CD4-positive, alpha-beta T cell treated with Interferon gamma for 1 hour (primary cell): ENCODE measurements around the gene HSP90AA1.
"Not testable (repeated sequence)": the region's sequence is repeated elsewhere in the genome, so short reads cannot be mapped to it uniquely, and the experiment has no call there.

Experiments used
- DNase-seq: peaks from one replicate; pipeline ENCODE4 v3.0.0-alpha.2; 2020

The HSP90AA1 gene

DNA sequence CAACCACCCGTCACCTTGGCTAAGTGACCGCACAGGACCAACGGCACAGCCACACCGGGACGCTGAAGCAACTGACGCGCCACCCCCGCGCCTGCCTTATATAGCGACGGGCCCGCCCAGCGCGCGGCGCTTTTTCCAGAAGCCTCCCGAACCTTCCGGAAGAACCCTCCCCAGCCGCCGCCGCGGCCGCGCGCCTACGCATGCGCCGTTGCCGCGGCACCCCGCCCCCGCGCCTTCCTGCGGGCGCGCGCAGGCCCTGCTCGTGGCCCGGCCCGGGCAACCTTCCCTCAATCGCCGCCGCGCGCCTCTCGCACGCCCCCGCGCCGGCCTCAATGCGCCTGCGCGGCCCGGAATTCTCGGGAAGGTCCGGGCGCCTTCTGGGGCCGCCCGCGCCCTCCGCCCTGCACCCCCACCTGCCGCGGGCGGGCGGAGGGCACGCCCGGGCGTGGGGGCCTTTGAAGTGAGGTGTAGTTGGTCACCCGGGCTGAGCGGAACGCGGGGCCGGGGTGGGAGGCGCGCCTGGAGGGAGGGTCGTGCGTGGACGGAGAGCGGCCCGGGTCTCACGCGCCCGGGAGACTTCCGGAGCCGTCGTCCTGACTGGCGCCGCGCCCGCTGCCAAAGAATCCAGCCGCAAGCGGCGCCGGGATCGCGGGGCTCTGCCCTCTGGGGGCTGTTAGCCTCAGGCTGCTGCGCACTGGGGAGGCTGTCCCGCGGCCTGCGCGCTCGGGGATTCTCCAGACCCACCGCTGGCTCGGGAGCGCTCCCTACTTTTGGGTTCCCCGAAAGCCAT, at the start of gene HSP90AA1:
Gene HSP90AA1 (minus strand): TSS at position 73 of the 790 bp plus-strand sequence. CDS start 666 bp downstream, outside the sequence.
- peak; percentile 95 for DNase-seq

DNA sequence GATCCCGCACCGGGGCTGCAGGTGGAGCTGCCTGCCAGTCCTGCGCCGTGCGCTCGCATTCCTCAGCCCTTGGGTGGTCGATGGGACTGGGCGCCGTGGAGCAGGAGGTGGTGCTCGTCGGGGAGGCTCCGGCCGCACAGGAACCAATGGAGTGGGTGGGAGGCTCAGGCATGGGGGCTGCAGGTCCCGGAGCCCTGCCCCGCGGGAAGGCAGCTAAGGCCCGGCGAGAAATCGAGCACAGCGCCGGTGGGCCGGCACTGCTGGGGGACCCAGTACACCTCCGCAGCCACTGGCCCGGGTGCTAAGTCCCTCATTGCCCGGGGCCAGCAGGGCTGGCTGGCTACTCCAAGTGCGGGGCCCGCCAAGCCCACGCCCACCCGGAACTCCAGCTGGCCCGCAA, 48.6 kb upstream of the HSP90AA1 start:
- DNase-seq, result not testable (repeated sequence)

DNA sequence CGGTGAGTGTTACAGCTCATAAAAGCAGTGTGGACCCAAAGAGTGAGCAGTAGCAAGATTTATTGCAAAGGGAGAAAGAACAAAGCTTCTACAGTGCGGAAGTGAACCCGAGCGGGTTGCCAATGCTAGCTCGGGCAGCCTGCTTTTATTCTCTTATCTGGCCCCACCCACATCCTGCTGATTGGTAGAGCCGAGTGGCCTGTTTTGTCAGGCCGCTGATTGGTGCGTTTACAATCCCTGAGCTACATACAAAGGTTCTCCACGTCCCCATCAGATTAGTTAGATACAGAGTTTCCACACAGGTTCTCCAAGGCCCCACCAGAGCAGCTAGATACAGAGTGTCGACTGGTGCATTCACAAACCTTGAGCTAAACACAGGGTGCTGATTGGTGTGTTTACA, 47.9 kb upstream of the HSP90AA1 start:
- DNase-seq, result not testable (repeated sequence)

DNA sequence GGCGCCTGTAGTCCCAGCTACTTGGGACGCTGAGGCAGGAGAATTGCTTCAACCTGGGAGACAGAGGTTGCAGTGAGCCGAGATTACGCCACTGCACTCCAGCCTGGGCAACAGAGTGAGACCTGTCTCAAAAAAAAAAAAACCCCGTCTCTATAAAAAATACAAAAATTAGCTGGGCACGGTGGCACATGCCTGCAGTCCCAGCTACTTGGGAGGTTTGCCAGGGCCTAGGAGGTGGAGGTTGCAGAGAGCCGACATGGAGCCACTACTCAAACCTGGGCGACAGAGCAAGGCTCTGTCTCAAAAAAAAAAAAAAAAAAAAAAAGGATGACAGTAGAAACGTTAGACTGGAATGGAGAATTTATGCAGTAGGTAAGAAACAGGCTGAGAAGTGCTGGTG, 47.2 kb upstream of the HSP90AA1 start:
- DNase-seq, result not testable (repeated sequence)

DNA sequence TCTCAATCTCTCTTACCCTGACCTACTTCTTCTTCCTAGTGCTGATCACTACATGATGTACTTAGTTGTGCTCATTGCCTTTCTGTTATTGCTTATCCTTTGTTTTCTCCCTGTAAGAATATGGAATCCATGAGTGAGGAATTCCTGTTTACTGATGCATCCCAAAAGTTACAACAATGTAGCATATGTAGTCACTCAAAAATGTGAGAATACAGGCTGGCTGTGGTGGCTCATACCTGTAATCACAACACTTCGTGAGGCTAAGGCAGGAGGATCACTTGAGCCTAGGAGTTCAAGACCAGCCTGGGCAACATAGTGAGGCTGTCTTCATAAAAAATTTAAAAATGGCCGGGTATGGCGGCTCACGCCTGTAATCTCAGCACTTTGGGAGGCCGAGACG, 44.9 kb upstream of the HSP90AA1 start:
- no peak for DNase-seq

DNA sequence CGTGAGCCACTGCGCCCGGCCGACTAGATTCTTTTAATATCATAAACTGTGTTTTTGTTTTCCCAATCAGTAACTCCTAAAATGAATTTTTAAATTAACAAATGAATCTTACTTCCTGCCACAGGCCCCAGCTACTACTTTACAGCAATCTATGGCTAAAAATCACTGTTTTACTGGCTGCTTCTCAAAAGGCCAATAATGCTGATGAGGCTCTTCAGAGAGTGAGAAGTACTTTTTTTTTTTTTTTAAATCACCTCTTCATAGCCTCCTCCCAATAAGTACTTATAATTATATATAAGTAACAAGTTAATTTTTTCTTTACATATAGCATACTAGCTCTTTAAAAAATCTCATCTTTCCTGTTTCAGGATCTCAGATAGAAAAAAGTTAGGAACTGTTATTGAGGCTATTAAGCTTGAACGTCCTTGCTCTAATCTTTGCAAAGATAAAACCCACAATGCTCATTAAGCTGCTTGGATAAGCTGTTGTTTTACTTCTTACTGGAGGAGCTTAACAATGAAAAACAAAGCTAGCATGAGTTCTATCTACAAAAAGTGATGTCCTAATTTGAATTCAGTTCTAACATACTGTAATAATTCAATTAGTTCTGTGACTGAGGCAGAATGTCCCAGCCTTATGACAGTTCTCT, 40.1 kb upstream of the HSP90AA1 start:
- no peak for DNase-seq

DNA sequence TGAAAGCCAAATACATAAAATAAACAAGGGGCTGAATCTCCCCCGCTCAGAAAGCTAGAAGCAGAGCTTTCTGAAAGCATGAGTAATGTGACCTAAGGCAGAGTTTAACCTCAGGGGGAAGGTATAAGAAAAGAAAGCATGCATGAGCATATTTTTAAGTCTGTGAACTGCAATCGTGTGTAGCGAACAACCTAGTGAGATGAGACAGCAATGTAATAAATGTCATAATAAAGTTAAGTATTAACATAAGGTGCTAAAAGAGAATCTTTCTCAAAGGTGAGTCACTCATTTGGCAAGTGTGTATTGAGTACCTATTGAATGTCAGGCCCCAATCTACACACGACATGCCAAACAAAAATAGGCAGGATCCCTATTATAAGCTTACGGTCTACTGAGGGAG, 38.7 kb upstream of the HSP90AA1 start:
- no peak for DNase-seq

DNA sequence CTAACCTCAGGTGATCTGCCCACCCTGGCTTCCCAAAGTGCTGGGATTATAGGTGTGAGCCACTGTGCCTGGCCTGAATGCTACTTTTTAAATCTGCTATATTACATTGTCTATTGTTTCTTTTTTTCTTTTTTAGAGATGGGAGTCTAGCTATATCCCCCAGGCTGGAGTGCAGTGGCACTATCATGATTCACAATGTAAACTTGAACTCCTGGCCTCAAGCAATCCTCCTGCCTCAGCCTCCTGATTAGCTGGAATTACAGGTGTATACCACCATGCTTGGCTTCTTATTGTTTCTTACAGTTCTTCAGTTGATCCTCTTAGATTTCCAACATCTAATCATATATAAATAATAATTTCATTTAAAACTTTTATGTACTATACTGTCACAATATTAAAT, 37.6 kb upstream of the HSP90AA1 start:
- no peak for DNase-seq

DNA sequence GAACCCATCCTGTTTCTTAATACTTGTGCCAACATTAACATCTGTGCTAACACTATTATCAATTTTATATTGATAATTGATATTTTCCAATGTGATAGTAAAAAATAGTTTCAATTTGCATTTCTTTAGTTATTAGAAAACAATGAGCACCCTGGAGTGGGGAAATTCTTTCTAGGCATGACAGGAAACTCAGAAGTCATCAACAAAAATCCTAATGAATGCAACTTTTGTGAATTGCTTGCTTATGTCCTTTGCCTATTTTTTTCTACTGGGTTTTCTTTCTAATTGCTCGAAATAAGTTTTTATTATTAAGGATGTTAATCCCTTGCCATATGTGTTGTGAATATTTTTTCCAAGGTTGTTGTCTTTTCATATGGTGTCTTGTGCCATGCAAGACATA, 34.7 kb upstream of the HSP90AA1 start:
- no peak for DNase-seq

DNA sequence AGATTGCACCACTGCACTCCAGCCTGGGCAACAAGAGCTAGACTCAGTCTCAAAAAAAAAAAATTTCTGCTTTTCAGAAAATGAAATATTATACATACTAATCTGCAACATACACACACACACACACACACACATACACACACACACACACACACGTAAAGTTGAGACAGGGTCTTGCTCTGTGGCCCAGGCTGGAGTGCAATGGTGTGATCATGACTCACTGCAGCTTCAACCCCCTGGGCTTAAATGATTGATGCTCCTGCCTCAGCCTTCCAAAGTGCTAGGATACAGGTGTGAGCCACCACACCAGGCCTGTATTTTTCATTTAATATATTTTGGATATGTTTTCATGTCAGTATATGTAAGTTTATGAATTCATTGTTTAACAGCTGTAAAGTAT, 34.0 kb upstream of the HSP90AA1 start:
- DNase-seq, result no peak

DNA sequence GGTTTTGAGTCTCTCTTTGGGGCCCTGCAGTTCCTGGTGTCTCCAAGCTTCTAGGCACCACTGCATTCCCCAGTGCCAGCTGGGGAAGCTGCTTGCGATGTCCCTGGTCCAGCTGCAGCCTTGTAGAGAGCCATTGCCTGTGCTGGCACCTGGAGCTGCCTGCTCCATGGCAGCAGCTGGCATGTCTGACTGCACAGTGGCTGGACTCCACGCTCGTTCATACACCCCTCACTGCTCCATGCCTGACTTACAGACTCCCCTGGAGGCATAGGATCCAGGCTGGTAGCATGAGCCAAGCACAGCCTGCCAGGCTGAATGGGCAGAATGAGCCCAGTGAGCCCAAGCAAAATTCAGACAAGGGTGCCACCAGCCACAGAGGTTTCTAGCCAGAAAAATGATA, 31.0 kb upstream of the HSP90AA1 start:
- DNase-seq, result no peak

DNA sequence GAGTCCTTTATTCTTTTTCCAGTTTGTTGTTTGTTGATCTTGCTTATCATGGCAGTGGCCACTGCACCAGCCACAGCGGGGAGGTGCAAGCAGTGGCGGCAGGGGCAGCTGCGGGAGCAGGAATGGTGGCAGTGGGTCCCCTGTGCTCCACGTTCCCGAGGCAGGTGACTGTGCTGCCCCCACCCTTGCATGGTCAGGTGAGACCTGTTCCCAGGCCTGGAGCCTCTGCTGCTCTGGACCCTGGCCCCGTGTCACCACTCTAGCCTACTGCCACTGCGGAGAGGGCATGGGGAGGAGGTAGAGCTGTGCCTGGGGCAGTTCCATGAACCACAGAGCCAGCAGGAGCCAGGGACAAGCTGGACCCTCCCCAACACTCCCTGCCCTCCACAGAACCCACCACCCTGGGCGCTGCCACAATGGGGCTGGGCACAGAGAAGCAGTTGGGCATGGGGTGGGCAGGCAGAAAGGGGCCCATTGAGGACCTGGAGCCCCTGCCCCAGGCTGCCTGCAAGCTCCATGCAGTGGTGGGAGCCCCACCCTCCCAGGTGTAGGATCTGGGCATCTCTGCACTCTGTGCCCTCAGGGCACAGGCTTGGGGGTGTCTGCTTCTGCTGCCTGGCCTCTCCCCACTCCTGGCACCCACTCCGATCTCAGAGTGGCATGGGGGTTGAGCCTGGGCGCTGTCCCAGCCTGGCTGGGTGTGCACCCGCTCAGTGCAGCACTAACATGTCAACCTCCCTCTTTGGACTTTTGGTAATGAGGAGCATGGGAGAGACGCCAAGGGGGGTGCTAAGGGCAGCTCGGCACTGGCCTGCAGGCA, 29.7 kb upstream of the HSP90AA1 start:
- DNase-seq, result no peak

DNA sequence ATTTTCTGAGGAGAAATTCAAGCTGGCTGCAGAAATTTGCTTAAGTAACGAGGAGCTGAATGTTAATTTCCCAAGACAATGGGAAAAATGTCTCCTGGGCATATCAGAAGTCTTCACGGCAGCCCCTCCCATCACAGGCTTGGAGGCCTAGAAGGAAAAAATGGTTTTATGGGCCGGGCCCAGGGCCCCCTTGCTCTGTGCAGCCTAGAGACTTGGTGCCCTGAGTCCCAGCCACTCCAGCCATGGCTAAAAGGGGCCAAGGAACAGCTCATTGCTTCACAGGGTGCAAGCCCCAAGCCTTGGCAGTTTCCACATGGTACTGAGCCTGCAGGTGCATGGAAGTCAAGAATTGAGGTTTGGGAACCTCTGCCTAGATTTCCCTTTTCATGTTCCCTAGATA, 24.3 kb upstream of the HSP90AA1 start:
- DNase-seq, result no peak

DNA sequence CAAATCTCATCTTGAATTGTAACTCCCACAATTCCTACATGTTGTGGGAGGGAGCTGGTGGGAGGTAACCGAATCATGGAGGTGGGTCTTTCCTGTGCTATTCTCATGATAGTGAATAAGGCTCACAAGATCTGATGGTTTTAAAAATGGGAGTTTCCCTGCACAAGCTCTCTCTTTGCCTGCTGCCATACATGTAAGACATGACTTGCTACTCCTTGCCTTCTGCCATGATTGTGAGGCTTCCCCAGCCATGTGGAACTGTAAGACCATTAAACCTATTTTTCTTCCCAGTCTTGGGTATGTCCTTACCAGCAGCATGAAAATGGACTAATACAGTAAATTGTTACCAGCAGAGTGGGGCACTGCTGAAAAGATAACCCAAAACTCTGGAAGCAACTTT, 22.5 kb upstream of the HSP90AA1 start:
- not testable (repeated sequence) for DNase-seq

DNA sequence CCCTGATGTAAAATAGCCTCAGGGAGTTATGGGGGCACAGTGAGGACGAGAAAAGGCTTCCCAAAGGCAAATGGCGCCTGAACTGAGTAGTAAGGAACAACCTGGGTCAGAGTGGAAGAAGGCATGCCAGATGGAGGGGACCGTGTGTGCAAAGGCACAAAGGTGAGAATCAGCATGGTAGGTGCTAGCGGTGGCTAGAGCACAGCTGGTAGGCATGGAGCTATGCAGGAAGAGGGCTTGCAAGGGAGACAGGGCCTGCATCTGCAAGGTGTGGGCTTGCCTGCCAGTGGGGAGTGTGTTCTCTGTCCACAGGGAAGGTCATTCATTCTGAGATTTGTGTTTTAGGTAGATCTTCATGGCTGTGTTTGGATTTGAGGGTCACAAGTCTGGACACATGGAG, 18.5 kb upstream of the HSP90AA1 start:
- DNase-seq, result no peak

DNA sequence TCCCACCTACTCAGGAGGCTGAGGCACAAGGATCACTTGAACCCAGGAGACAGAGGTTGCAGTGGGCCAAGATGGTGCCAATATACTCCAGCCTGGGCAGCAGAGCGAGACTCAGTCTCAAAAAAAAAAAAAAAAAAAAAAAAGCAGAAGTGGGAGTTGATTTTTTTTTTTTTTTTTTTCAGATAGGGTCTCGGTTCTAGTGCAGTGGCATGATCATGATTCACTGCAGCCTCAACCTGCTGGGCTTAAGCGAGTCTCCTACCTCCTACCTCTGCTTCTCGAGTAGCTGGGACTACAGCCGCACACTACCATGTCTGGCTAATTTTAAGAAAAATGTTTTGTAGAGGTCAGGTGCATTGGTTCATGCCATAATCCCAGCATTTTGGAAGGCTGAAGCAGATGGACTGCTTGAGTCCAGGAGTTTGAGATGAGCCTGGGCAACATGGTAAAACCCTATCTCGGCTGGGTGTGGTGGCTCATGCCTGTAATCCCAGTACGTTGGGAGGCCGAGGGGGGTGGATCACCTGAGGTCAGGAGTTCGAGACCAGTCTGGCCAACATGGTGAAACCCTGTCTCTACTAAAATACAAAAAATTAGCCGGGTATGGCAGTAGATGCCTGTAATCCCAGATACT, 16.3 kb upstream of the HSP90AA1 start:
- no peak for DNase-seq

DNA sequence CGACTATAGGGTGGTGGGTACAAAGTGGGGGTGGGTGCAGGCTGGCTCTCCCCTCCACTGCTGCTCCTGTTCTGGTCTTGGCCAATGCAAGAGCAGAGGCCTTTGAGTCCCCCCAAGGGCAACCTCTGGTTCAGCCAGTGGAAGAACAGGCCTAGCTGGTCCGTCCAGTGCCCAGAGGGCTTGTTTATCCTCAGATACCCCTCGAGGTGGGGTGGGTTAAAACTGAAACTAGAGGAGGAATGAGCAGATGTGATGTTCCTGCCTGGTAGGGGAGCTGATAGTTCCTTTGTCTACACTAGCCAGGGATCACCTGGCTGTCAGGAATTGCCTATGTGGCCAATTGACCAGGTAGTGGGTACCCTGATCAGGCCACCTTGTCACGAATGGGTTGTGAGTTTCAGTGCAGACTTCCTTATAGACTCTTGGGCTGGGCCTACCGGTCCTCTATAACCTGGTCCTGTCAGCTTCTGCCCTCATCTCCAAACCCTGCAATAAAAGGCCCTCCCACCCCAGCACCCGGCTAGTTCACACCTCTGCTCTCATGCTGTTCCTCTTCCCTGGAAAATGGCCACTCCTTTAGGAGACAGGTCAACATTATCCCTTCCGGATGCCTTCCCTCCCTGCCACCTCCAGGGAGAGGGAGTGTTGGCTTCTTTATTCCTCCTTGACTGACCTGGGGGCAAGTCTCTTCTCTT, 10.7 kb upstream of the HSP90AA1 start:
- DNase-seq, result no peak

DNA sequence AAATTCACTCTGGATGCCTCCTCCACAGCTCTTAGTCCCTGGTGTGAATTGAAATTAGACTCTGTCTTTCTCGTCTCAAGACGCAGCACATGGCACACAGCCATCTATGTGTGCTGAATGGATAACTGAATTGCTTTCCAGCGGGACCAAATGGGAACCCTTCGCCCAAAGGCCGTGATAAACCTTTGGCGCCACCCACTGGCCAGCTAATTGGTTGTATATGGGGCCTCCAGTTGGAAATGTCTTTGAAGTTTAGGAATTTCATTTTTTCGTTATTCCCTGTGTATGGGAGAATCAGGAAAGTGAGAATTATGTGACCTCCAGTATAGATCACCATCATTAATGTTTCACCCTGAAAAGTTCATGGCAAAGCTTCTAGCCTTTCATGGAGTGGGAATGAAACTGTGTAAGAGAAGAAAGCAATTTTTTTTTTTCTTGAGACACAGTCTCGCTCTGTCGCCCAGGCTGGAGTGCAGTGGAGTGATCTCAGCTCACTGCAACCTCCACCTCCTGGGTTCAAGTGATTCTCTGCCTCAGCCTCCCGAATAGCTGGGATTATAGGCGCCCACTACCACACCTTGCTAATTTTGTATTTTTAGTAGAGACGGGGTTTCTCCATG, 9.8 kb upstream of the HSP90AA1 start:
- peak; percentile 62 for DNase-seq

DNA sequence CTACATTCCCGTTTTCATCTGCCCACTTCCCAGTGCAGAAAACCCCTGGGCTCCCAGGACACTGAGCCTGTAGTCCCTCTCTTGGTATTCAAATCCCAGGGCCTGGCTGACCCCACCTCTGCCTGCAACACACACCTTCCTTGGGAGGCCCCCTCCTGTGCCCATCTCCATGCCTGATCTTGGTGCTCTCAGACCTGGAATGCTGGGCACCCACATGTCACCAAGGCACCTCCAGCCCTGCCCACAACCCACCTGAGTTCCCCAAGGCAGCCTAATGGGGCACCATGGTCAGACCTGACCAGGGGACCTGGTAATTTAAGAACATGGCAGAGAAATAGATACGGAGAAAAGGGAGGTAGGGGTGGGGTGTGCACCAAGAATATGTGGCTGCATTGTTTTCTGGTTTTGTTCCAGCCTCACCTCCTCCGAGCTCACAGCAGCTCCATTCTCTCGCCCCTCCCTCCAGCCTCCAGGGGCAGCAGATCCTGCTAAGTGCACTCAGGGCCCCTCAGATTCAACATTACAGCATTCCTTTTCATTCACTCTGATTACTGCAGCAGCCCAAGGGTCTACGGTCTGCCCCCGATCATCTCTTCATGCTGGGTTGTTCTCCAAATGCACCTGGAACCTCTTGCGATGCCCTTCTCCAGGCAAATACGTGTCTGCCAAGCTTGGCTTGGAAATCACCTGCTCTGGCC, 9.2 kb upstream of the HSP90AA1 start:
- DNase-seq, result no peak

DNA sequence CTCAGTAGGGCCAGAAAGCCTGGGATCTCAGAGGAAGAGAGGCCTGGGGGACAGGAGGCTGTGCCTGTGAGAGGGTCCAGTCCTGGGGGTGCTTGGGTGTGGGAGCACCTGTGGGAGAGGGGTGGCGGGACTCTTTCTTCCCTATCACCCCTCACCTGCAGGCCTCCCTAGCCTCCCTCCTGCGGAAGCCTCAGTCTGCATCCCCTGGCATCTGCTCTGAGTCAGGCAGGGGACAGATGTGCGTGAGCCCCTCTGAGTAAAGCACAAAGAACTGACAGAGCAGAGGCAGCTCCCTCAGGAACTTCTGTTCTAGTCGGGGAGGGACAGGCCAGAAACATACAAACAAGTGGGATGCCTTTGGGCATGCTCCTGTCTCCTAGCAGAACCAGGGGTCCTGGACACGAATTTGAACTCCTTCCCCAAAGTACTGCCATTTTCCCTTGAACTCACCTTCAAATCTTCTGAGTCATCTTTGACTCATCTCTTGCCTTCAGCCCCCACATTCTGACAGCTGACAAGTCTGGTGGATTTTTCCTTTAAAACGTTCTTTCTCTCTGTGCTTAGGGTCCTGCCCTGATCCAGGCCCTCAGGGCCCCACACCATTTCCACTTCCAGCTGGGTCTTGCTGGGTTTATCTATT, 8.5 kb upstream of the HSP90AA1 start:
- DNase-seq, result no peak

DNA sequence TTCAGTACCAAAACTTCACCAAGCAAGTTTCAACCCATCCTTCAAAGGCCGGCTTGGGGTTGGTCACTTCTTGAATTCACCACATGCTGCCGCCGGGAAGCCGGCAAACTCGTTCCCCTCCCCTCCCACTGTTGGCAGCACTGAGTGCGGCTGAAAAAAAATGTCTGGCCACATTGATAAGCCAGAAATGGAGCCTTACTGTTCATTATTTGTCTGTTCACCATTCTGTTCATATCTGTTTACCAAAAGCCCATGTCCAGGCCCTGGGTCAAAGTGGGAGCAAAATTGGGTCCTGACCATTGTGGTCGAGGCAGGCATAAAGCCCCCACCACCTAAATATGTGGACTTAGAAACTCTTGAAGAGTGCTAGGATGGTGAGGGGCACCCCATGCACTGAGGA, 7.3 kb upstream of the HSP90AA1 start:
- DNase-seq, result no peak
